Neuron (in vitro differentiated cells): ENCODE measurements around the gene VWA5B1.

Source experiments
- H2AFZ ChIP-seq: one replicate; pipeline ENCODE4 v1.6.1; 2013; ENCODE audit warnings: low read depth, mild to moderate bottlenecking, inconsistent platforms, low read length, moderate library complexity
- H3K27me3 ChIP-seq: one replicate; pipeline ENCODE4 v1.6.1; 2013; ENCODE audit warnings: low read length; ENCODE audit not compliant: insufficient read depth
- H3K36me3 ChIP-seq: one replicate; pipeline ENCODE4 v1.6.1; 2013; ENCODE audit warnings: low read length; ENCODE audit not compliant: insufficient read depth
- H3K4me1 ChIP-seq: one replicate; pipeline ENCODE4 v1.6.1; 2013; ENCODE audit warnings: low read length; ENCODE audit not compliant: insufficient read depth
- H3K4me3 ChIP-seq: 2 replicates; pipeline ENCODE4 v1.5.1; 2013; ENCODE audit warnings: mild to moderate bottlenecking, low read length, moderate library complexity
- H3K9me3 ChIP-seq: one replicate; pipeline ENCODE4 v1.6.1; 2013; ENCODE audit warnings: low read length

Gene VWA5B1

DNA sequence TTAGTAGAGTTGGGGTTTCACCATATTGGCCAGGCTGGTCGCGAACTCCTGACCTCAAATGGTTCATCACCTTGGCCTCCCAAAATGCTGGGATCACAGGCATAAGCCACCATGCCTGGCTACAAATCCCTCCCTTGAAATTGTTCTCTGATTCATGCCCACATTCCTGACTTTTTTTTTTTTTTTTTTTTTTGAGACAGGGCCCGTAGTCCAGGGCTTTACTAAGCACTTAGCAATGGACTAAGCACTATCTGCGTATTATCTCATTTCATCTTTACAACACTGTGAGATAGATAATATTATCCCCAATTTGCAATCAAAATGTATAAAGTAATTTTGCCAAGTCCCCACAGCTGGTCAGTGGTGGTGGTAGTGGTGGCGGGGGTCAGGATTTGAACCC, 58.9 kb downstream of the VWA5B1 start:
- Histone ChIP-seq H3K36me3 (no peaks in the 10 kb centered on the region), H3K4me3 (no peak overlapping the region), H2AFZ (no peak overlapping the region), H3K4me1 (no peaks in the 10 kb centered on the region), H3K27me3 (peaks cover 6% of the 10 kb centered on the region), H3K9me3 (no peaks in the 10 kb centered on the region)

DNA sequence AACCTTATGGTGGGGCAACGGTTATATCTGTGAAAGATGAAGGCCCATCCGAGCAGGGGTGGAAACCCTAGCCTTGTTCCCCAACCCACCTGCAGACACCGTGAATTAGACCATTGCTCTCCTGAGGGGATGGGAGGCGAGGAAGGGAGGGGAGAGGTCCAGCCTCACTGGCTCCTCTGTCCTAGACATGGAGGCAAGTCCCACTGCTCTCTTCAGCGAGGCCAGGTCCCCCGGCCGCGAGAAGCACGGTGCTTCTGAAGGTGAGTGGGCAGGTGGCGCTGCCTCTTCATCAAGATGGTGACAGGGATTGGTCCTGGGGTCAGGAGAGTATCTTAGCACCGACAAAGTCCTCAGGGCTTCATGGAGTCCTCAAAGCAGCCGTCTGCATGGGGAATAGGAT, 59.3 kb downstream of the VWA5B1 start:
- no peak overlapping the region for H2AFZ ChIP-seq
- H3K36me3 ChIP-seq, result no peaks in the 10 kb centered on the region
- no peaks in the 10 kb centered on the region for H3K4me1 ChIP-seq
- H3K4me3 ChIP-seq, result no peak overlapping the region
- peaks cover 8% of the 10 kb centered on the region for H3K27me3 ChIP-seq
- H3K9me3 ChIP-seq, result no peaks in the 10 kb centered on the region

DNA sequence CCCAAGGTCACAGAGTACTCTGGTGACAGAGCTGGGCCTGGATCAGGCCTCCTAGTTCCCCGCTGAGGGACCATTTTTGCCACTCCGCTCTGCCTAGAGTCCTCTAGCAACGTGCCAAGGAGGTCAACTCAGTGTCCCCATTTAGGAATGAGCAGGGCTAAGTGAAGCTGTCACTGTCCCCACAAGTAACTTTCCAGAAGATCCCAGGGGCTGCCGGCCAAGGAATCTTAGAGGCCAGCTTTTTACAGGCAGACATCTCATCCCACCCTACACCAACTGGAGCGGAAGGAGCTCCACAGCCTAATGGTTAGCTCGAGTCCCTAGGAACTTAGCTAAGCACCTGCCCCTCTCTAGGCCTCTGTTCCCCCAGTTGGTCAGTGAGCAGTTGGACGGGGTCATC, 59.7 kb downstream of the VWA5B1 start:
- Histone ChIP-seq H2AFZ (no peak overlapping the region), H3K36me3 (no peaks in the 10 kb centered on the region), H3K9me3 (no peaks in the 10 kb centered on the region), H3K4me3 (no peak overlapping the region), H3K27me3 (peaks cover 11% of the 10 kb centered on the region), H3K4me1 (no peaks in the 10 kb centered on the region)

DNA sequence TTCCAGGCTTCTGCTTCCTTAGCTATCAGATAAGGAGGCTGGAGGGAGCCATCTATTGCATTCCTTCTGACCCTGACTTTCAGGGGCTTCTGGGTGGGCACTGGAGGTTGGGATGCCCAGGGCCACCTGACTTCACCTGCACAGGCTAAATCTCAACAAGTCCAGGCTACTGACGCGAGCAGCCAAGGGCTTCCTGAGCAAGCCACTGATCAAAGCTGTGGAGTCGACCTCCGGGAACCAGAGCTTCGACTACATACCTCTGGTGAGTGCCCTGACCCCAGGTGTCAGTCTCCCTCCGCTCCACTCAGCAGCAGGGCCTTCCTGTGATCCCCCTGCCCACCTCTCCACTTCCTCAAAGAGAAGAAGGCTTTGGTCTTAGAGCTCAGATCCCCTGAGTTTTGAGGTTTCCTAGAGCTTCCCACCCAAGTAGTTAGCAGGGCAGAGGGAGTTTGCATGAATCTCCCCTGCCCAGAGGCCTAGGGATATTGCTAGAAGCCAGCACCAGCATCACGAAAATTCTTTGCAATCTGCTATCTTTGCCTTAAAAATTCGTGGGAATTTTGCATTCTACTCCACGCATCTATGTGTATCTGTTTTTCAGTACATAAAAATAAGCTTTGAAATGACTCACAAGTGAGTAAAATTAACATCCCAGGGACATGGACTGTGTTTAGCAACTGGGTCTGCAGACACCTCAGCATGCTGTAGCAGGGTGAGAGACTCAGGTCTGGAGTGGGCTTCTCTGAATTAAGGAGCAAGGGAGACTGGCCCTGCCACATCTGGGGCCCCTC, 61.4 kb downstream of the VWA5B1 start:
- H3K36me3 ChIP-seq, result no peaks in the 10 kb centered on the region
- peaks cover 15% of the 10 kb centered on the region for H3K27me3 ChIP-seq
- H3K4me3 ChIP-seq, result no peak overlapping the region
- no peaks in the 10 kb centered on the region for H3K4me1 ChIP-seq
- H3K9me3 ChIP-seq, result no peaks in the 10 kb centered on the region
- H2AFZ ChIP-seq, result no peak overlapping the region

DNA sequence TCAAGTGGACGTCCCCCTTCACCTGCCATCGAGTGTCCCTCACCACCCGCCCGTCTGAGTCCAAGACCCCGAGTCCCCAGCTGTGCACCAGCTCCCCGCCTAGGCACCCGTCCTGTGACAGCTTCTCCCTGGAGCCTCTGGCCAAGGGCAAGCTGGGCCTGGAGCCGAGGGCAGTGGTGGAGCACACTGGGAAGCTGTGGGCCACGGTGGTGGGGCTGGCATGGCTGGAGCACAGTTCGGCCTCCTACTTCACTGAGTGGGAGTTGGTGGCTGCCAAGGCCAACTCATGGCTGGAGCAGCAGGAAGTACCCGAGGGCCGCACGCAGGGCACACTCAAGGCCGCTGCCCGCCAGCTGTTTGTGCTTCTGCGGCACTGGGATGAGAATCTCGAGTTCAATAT, 63.2 kb downstream of the VWA5B1 start:
- peaks cover 20% of the 10 kb centered on the region for H3K27me3 ChIP-seq
- no peaks in the 10 kb centered on the region for H3K9me3 ChIP-seq
- H3K36me3 ChIP-seq, result no peaks in the 10 kb centered on the region
- H2AFZ ChIP-seq, result no peak overlapping the region
- no peaks in the 10 kb centered on the region for H3K4me1 ChIP-seq
- H3K4me3 ChIP-seq, result no peak overlapping the region

DNA sequence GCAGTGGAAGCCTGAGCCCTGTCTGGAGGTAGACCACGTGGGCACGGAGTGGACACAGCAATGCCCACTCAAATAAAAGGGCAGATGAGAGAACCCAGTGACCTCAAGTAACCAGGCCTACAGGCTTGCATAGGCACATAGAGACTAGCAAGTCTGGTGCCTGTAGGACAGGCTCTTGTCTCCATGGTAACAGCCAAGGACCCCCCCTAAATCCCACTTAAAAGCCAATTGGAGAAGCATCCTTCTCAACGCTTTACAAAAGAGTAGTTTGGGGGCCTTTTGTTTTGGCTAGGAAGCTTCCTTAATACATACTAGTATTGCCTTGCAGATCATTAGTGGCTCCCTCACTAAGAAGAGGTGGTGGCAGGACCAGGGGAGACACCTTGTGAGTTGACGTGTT, 63.9 kb downstream of the VWA5B1 start:
- no peak overlapping the region for H2AFZ ChIP-seq
- peaks cover 23% of the 10 kb centered on the region for H3K27me3 ChIP-seq
- H3K4me1 ChIP-seq, result no peaks in the 10 kb centered on the region
- H3K9me3 ChIP-seq, result no peaks in the 10 kb centered on the region
- no peak overlapping the region for H3K4me3 ChIP-seq
- no peaks in the 10 kb centered on the region for H3K36me3 ChIP-seq

DNA sequence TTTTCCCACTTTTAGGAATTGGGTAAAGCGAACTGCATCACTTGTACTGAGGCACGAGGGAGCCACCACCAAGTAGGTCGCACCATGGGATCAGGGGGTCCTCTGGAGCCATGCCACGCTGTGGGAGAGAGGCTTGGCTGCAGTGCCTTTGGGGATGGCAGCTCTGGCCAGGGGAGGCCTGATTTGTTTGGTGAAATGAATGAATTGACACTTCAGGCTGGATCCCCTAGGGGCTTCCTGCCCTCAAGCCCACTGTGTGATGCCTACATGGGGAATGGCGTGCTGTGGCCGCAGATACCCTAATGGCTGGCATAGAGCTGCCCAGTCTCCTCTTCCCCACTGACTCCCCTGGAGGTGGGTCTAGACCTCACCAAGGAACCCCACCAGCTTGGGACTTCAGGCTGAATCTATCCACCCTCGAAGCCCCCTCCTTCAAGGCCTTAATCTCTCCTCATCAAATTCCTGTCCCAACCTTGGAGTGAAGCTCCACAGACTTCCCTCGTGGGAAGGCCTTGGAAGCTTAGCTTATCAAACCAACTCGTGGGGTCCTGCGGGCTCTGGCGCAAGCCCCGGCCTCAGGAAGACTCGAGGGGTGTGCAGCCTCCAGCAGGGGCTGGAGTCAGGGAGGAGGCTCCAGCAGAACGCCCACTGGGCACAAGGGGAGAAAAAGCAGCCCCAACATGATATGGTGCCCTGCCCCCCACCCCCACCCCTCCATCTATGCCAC, 64.6 kb downstream of the VWA5B1 start:
- Histone ChIP-seq H3K36me3 (no peaks in the 10 kb centered on the region), H3K27me3 (peaks cover 27% of the 10 kb centered on the region)

DNA sequence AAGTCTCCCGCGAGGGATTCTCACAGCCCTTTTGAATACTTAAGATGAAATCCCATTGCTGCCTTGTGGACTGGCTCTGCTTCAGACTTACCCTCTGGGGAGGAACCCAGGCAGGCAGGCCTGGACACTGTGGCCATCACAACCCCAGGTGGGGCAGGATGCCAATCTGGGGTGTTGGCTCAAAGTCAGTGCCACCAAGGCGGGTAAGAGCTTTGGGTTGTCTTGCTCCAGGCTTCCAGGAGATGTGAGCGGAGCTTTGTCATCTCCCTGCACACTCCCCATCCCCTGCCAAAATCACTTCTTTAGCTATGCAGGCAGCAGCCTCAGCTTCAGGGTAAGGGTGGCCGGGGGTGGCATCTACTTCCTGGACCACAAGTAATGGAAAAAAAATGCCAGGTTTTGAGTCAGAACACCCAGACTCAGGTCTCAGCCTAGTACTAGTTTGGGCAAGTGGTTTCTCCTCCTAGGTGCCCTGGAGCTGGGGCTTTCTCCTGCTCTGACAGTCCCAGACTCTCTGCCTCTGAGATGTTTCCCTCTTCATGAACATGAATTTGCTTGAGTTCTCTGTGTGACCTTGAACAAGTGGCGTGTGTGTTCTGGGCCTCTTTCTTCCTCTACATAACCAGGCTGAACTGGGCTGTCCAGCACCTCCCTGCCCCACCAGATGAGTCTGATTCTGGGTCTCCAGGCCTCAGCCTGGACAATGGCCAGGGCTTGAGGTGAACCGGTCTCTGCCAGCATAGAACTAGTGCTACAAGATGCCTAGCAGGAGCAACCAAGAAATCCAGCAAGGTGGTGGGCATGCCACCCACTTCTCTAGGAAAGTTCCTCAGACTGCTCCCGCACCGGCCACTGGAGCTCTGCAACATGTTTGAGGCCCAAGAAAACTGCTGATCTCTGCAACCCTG, 65.4 kb downstream of the VWA5B1 start:
- no peak overlapping the region for H2AFZ ChIP-seq
- peaks cover 30% of the 10 kb centered on the region for H3K27me3 ChIP-seq
- no peaks in the 10 kb centered on the region for H3K4me1 ChIP-seq
- H3K4me3 ChIP-seq, result no peak overlapping the region
- no peaks in the 10 kb centered on the region for H3K36me3 ChIP-seq
- H3K9me3 ChIP-seq, result no peaks in the 10 kb centered on the region

More for the DNA sequence above, 64.6 kb downstream of the VWA5B1 start:
- Histone ChIP-seq H3K4me1 (no peaks in the 10 kb centered on the region), H3K4me3 (no peak overlapping the region), H3K9me3 (no peaks in the 10 kb centered on the region), H2AFZ (no peak overlapping the region)

DNA sequence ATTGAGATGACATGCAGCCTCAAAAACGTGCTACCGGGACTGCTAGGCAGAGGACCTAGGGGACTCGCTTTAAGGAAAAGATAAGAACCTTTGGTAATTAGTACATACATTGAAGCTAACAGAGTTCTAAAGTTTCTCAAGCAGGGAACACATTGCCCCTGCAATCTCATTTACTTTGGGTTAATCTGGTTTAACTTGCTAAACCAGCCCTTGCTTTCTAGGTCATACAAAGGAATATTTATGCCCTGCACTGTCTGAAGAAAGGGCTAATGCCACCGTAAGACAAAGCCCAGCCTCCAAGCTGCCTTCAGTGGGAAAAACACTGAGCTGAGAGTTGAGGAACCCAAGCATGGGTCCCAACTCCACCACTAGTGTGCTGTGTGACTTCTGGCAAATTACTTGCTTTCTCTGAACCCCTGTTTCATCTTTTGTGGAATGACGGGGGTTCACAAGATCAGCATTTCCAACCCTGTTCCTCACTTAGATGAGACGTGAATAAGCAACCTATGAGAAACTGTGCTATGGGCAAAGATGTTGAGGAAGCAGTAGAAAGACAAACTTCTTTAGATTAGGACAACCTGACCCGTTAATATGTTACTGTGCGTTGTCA, 66.3 kb downstream of the VWA5B1 start:
- no peaks in the 10 kb centered on the region for H3K36me3 ChIP-seq
- H3K9me3 ChIP-seq, result no peaks in the 10 kb centered on the region
- no peak overlapping the region for H2AFZ ChIP-seq
- H3K4me3 ChIP-seq, result no peak overlapping the region
- H3K4me1 ChIP-seq, result no peaks in the 10 kb centered on the region
- peaks cover 30% of the 10 kb centered on the region for H3K27me3 ChIP-seq

DNA sequence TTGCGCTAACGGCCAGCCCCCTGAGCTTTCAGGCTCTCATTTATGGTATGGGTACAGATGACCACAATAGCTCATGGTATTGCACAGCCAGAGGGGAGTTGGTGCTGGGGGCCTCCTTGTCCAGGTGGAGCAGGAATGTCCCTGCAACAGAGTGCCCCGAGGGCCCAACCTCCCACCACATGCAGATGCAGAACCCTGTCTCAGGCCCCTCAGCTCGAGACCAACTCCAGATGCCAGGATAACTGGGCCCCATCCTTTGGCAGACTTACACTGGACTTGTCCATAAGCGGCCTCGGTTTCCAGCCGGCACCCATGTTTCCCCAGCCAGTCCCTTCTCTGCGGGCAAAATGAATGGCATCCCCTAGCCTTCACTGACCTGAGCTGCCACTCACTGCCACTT, 67.1 kb downstream of the VWA5B1 start:
- no peaks in the 10 kb centered on the region for H3K4me1 ChIP-seq
- H3K9me3 ChIP-seq, result no peaks in the 10 kb centered on the region
- no peaks in the 10 kb centered on the region for H3K36me3 ChIP-seq
- no peak overlapping the region for H3K4me3 ChIP-seq
- peaks cover 30% of the 10 kb centered on the region for H3K27me3 ChIP-seq
- H2AFZ ChIP-seq, result no peak overlapping the region

DNA sequence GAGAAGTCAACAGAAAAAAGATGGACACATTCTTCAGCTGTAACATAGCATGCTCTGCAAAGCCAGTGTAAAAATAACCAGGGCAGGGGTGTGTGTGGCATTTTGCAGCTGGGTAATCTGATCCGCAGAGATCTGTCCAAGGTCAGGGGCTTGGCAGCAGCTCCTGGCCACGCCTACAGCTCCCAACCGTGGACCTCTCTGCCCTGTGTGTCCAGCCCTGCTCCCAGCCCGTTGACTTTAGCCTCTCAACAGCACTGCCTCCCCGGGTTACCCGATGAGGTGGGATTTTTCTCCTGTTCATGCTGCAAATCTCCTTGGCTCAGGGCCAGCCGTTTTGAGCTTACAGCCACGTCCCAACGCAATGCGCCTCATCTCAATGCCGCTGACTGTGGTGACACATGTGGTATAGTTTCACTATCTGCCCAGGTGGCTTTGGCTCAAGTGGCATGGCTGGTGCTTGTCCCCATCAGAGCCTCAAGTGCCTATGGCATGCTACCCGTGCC, 68.1 kb downstream of the VWA5B1 start:
- H3K9me3 ChIP-seq, result no peaks in the 10 kb centered on the region
- no peaks in the 10 kb centered on the region for H3K4me1 ChIP-seq
- H3K27me3 ChIP-seq, result peaks cover 35% of the 10 kb centered on the region
- no peaks in the 10 kb centered on the region for H3K36me3 ChIP-seq
- no peak overlapping the region for H2AFZ ChIP-seq
- H3K4me3 ChIP-seq, result no peak overlapping the region

DNA sequence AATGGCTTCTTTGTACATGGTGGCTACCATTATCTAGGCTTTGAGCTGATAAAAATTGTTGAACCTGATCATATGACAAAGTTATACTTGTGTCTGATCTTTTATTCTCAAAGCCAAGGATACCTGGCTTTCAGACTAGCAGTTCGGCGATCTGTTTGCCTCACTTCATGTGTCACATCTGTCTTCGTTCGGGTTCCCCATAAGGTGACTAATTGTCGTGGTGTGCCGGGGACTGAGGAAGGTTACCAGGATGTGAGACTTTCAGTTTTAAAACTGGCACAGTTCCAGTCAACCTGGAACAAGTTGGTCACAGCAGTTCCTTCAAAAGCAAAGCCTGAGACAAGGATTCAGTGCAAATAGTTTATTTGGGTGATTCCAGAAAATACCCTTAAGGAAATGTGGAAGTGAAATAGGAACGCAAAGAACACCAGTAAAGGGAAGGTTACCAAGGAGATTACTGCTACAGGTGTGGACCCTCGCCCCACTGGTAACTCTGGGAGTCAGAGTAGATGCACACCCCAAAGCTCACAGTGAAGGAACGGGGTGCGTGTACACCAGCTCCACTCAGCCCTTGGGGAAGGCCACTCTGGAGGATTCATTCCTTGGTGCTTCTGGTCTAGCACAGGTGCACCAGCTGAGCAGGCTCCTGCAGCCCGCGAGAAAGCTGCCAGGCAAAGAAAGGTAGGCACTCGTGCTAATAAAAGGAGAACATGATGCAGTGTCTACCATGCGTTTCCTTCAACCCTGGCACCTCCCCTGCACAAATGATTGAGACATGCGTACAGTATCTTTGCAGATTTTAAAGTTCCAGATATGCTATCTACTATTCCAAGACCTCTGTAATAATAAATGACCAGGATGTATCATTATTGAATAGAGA, 69.0 kb downstream of the VWA5B1 start:
- Histone ChIP-seq H3K27me3 (peaks cover 41% of the 10 kb centered on the region), H3K4me1 (no peaks in the 10 kb centered on the region), H3K36me3 (no peaks in the 10 kb centered on the region), H2AFZ (no peak overlapping the region), H3K9me3 (no peaks in the 10 kb centered on the region), H3K4me3 (no peak overlapping the region)
